ENCODE results near the gene MAGI2. TPM values are rescaled to one million over a fixed set of nuclear protein-coding genes. Genes with fewer than 3 reads are reported as not detected.

Gene MAGI2
- total RNA-seq, 2 donors from 2014 or later: 18.3 to 31.8 TPM

DNA sequence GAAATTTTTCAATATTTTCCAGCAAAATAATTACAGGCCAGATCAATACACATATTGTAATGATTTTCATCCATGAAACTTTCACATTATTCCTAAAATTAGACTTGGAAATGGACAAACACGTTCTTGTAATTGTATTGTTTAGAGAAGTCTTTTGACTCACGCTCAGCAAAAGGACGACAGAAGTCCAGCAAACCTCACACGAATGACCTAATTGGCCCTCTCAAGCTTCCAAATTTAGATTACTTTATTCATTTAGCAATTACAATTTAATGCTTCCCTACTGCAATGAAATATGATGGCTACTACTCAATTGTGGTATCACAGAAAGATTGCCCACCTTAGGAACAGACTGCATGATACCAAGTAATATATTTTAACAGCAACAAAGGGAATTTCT is 702.2 kb downstream of the MAGI2 start:
- peaks cover 0 to 3% of the 10 kb centered on the region in 2 donors for H3K4me1 ChIP-seq (ENCODE audit: control insufficient read depth in 1 of 2, low read depth in 2 of 2)
- ATAC-seq (ENCODE audit: insufficient number of reproducible peaks, low FRiP score, low read depth) (no peak), DNase-seq (ENCODE audit: low spot score) (no peak)
- H3K4me3 ChIP-seq: no peak overlapping the region
- no peaks in the 10 kb centered on the region for H3K36me3 ChIP-seq
- H3K27ac ChIP-seq: no peak overlapping the region
- no peaks in the 10 kb centered on the region for H3K27me3 ChIP-seq (replicated peaks; ENCODE audit: insufficient read depth)
- no peak for TF ChIP-seq CTCF (IDR thresholded peaks at IDR 0.05)
- no peaks in the 10 kb centered on the region for H3K9me3 ChIP-seq

GRCh38 chr7:78749052-78749746 is 704.3 kb downstream of the MAGI2 start:
- no peak for ATAC-seq (ENCODE audit: insufficient number of reproducible peaks, low FRiP score, low read depth)
- Histone ChIP-seq H3K36me3 (no peaks in the 10 kb centered on the region), H3K27ac (no peak overlapping the region), H3K4me3 (no peak overlapping the region), H3K27me3 (replicated peaks; ENCODE audit: insufficient read depth) (no peaks in the 10 kb centered on the region), H3K9me3 (no peaks in the 10 kb centered on the region), H3K4me1 (ENCODE audit: control insufficient read depth in 1 of 2, low read depth in 2 of 2) (peaks cover 0 to 6% of the 10 kb centered on the region in 2 donors)
- no peak for DNase-seq (ENCODE audit: low spot score)
- TF ChIP-seq CTCF (IDR thresholded peaks at IDR 0.05): no peak

GRCh38 chr7:78747592-78747991 is 705.9 kb downstream of the MAGI2 start:
- Histone ChIP-seq H3K27me3 (replicated peaks; ENCODE audit: insufficient read depth) (no peaks in the 10 kb centered on the region), H3K9me3 (no peaks in the 10 kb centered on the region), H3K27ac (no peak overlapping the region), H3K36me3 (no peaks in the 10 kb centered on the region), H3K4me1 (ENCODE audit: control insufficient read depth in 1 of 2, low read depth in 2 of 2) (peaks cover 0 to 6% of the 10 kb centered on the region in 2 donors), H3K4me3 (no peak overlapping the region)
- ATAC-seq (ENCODE audit: insufficient number of reproducible peaks, low FRiP score, low read depth): no peak
- no peak for TF ChIP-seq CTCF (IDR thresholded peaks at IDR 0.05)
- no peak for DNase-seq (ENCODE audit: low spot score)

DNA sequence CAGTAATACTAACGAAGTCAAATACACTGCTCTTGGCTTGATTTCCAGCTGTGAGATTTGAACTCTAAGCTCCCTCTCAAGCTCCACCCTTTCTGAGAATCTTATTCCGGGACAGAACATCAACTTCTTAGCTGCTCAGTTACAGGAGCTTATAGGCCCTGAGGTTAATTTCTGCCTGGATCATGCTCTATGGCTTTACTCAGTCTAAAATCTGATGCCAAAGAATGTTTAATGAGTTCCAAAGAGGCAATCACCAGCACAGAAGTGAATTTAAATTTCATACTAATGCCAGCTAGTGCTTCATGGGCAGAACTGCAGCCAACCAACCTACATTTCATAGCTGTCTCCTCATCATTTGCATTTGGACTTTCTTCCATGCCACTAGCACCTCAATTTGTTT is 707.2 kb downstream of the MAGI2 start:
- H3K4me3 ChIP-seq: no peak overlapping the region
- no peaks in the 10 kb centered on the region for H3K9me3 ChIP-seq
- H3K27ac ChIP-seq: no peak overlapping the region
- TF ChIP-seq CTCF (IDR thresholded peaks at IDR 0.05): no peak
- H3K4me1 ChIP-seq (ENCODE audit: control insufficient read depth in 1 of 2, low read depth in 2 of 2): peaks cover 0 to 6% of the 10 kb centered on the region in 2 donors
- H3K36me3 ChIP-seq: no peaks in the 10 kb centered on the region
- DNase-seq (ENCODE audit: low spot score) (no peak), ATAC-seq (ENCODE audit: insufficient number of reproducible peaks, low FRiP score, low read depth) (no peak)
- H3K27me3 ChIP-seq (replicated peaks; ENCODE audit: insufficient read depth): no peaks in the 10 kb centered on the region

DNA sequence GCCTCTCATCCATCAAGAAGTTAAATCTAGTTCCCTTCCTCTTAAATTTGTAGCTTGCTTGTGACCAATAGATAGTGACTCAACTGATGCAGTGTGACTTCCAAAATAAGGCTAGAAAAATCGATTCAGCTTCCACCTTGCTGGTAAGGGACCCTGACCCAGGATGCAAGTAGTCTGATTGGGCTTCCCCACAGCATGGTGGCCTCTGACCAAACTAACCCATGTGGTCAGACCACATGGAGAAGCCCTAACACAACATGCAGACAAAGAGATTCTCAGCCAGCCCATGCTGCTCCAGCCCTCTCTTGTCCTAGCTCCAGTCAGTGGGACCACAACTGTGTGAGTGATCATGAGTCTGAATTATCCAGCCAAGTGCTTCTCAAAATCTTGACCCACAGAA is 710.8 kb downstream of the MAGI2 start:
- no peaks in the 10 kb centered on the region for H3K36me3 ChIP-seq
- no peak for TF ChIP-seq CTCF (IDR thresholded peaks at IDR 0.05)
- H3K4me3 ChIP-seq: no peak overlapping the region
- no peak for ATAC-seq (ENCODE audit: insufficient number of reproducible peaks, low FRiP score, low read depth)
- H3K9me3 ChIP-seq: no peaks in the 10 kb centered on the region
- H3K27me3 ChIP-seq (replicated peaks; ENCODE audit: insufficient read depth): no peaks in the 10 kb centered on the region
- peaks cover 0 to 6% of the 10 kb centered on the region in 2 donors for H3K4me1 ChIP-seq (ENCODE audit: control insufficient read depth in 1 of 2, low read depth in 2 of 2)
- no peak overlapping the region for H3K27ac ChIP-seq
- DNase-seq (ENCODE audit: low spot score): no peak
